Epithelial cell of proximal tubule (primary cell): ENCODE data around the gene STAMBPL1. TPM values are rescaled to one million over a fixed set of nuclear protein-coding genes. Genes with fewer than 3 reads are reported as not detected.

Source experiments
- DNase-seq: peaks from one replicate; pipeline ENCODE4 v3.0.0-alpha.2; 2011; ENCODE audit warnings: low read depth
- H3K4me3 ChIP-seq: 2 replicates; pipeline ENCODE4 v1.5.1; 2011; ENCODE audit warnings: low read depth, mild to moderate bottlenecking, low read length
- total RNA-seq: library from RNA; depleted of rRNA; stranded (reverse); fragments of >200 nt; gene quantifications from 2 replicates; pipeline ENCODE4 v1.2.3, GENCODE V29; 2015
- TF ChIP-seq, protein P1 (sequence below): conservative IDR thresholded peaks from 2 replicates; pipeline ENCODE4 v1.5.1; 2012; ENCODE audit warnings: low read depth, mild to moderate bottlenecking, low read length

Gene STAMBPL1
- total RNA-seq, 1 donor from 2014 or later = 9.9 TPM

DNA sequence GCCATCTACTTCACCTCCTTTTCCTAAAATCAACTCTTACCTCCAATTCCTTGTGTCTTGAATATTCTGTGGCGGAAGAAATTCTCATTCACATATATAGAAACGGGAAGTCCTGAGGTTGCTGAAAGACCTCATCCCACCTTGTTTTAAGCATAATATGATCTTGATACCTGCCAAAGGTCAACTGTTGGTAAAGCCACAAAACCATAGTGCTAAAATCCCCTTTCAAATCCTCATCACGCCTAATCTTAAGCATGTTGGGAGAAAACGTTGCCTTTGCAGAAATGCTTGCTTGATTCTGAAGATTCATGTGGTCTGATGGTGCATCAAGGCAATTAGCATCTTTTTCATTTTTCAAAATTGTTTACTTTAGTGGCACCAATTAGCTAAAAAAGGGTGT lies 36.9 kb upstream of the STAMBPL1 start:
- TF ChIP-seq, protein P1, sequence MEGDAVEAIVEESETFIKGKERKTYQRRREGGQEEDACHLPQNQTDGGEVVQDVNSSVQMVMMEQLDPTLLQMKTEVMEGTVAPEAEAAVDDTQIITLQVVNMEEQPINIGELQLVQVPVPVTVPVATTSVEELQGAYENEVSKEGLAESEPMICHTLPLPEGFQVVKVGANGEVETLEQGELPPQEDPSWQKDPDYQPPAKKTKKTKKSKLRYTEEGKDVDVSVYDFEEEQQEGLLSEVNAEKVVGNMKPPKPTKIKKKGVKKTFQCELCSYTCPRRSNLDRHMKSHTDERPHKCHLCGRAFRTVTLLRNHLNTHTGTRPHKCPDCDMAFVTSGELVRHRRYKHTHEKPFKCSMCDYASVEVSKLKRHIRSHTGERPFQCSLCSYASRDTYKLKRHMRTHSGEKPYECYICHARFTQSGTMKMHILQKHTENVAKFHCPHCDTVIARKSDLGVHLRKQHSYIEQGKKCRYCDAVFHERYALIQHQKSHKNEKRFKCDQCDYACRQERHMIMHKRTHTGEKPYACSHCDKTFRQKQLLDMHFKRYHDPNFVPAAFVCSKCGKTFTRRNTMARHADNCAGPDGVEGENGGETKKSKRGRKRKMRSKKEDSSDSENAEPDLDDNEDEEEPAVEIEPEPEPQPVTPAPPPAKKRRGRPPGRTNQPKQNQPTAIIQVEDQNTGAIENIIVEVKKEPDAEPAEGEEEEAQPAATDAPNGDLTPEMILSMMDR = no peak
- no peak overlapping the region for H3K4me3 ChIP-seq
- DNase-seq = no peak

DNA sequence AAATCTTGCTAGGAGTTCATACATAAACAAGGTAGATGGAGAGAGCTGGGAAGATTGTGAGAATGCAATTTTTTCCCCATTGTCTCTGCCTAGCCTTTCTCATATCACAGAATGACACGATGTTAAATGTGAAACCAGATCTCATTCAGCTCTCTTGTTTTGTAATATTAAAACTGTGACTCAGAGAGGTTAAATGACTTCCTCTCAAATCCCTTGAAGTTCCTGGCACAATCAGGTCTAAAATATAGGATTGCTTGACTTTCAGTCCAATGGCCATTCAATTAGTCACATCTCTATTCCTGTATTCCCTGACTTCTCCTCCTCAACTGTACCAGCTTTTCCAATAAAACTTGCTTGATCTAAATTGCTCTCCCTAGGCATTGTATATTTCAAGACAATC lies 31.5 kb upstream of the STAMBPL1 start:
- no peak overlapping the region for H3K4me3 ChIP-seq
- TF ChIP-seq, protein P1 = no peak

DNA sequence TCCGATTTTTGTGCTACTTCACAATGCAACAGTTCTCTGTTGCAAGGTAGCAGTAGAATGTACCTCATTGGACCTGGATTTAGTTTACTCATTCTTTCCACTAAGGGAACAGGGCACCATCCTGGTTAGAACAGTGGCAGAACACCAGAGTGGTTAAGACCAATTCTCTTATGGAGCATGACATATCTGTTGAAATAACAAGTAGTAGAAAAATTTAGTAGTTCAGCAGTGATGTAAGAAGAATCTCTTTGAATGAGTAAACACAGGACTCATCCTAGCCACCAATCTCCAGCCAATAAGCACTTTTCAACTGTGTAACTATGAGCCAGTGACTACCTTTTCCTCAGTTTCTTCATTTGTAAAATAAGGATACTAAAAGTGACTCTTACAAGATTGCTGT lies 30.8 kb upstream of the STAMBPL1 start:
- DNase-seq = no peak

More for the DNA sequence above, 31.5 kb upstream of the STAMBPL1 start:
- no peak for DNase-seq

DNA sequence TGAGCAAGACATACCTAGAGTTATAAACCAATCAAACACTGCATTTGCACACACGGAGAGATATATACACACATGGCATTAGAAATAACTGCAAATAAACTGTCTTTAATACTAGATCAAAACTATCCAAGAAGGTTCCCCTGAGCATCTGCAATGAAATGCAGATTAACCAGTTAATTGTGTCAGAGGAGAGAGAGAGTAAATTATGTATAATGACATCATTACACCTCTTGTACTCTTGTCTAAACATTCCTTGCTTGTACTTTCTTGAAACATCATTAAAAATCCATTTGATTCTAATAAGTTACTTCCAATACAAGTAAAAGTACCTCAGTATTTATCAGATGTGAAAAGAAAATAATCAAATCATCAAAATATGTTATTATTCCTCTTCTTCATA lies 29.3 kb upstream of the STAMBPL1 start:
- TF ChIP-seq, protein P1 = no peak
- DNase-seq = no peak
- H3K4me3 ChIP-seq = no peak overlapping the region

More for the DNA sequence above, 30.8 kb upstream of the STAMBPL1 start:
- TF ChIP-seq, protein P1 = no peak
- no peak overlapping the region for H3K4me3 ChIP-seq

DNA sequence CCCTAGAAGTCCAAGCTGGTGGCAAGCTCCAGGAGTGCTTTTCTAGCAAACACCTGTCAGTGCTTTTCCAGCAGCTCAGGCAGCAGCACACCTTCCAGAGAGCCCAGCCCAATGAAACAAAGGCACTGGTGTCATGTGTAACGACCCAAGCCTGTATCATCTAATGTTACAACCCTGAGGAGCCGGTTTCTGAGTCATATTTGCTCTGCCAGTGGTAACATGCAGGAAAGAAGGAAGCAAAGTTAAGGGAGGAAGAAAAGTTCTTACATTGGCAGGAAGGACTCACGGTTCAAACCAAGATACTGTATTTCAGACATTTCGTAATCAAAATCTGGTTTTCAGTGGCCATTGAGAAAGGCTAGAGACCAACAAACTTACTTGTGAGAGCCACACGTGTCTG lies 28.3 kb upstream of the STAMBPL1 start, which contains the start of gene ANKRD22:
ANKRD22 (minus strand) TSS at position 139 of the 400 bp plus-strand sequence. CDS start 237 bp downstream, outside the sequence.
- no peak within 1 kb of the TSS for H3K4me3 ChIP-seq
- DNase-seq = no peak
- TF ChIP-seq, protein P1 = no peak

DNA sequence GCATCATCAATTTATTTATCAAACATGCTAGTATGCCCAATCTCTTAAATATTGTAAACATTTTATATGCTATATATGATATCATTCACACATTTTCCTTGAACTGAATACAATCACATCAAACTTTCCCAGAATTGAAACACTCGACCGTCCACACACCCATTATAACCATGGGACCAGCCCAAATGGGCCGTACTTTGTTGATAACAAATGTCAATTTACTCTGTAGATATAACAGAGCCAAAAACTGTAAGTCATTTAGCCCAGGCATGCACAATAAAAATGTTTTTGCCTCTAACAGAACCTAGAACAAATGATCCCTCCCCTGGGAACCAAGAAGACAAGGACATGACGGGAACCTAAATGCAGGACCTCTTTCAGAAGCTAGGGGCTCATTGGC lies 27.7 kb upstream of the STAMBPL1 start:
- no peak overlapping the region for H3K4me3 ChIP-seq
- DNase-seq = no peak
- TF ChIP-seq, protein P1 = no peak

DNA sequence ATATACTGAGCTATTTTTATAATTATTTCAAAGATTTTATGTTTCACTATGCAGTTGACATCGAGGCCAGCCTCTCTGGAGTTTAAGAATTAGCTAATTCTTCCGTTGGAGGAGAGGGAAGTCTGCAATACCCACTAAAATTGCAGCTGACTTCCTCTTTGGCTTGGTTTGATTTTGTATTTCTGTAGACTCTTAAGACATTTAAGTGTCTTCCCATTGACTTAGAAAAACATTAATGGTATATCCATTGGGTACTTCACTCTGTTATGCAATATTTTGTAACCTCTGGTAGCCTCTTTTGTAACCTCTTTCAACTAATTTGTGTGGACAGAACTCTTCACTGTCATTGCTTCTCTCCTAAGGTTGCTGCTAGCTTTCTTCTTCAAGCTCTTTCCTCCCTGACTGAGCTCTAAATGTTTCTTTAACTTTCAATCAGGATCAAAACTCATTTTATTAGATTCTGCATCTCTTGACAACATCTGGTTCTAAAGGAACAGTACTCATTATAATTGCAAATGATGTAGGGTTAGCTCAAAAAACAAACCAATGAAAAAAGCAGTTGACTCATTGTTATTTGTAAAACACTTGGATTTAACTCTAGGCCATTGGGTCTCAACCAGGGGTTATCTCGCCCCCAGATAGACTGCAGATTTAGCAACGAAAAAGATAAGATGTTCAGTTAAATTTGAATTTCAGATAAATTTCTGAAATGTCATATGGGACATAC lies 26.7 kb upstream of the STAMBPL1 start:
- no peak for DNase-seq
- no peak overlapping the region for H3K4me3 ChIP-seq
- TF ChIP-seq, protein P1 = no peak
